Breast epithelium (tissue), 4 donors: Measurements from ENCODE around the gene BATF. TPM values are rescaled to one million over a fixed set of nuclear protein-coding genes. Genes with fewer than 3 reads are reported as not detected.
A peak's percentile ranks its signal among the peaks of the same experiment; 100 is the strongest.

Experiments
- DNase-seq, 2 donors: peaks; one replicate each; pipeline ENCODE4 v3.0.0-alpha.2; 2019; ENCODE audit warnings: low spot score in 2 of 2
- H3K27ac ChIP-seq, 2 donors: fragments of 200-600 bp; sonication (generic) in 1 of 2; one replicate each; pipeline ENCODE4 v1.5.1; 2016 to 2019; ENCODE audit warnings: mild to moderate bottlenecking in 1 of 2
- H3K27me3 ChIP-seq, 2 donors: fragments of 200-600 bp; sonication (generic) in 1 of 2; one replicate each; pipeline versions ENCODE4 v1.5.1 to v1.6.0; 2017 to 2019; ENCODE audit warnings: control low read depth in 1 of 2, mild to moderate bottlenecking in 1 of 2
- H3K36me3 ChIP-seq: fragments of 200-600 bp; one replicate; pipeline ENCODE4 v1.5.1; 2019
- H3K4me1 ChIP-seq, 2 donors: fragments of 200-600 bp; sonication (generic); one replicate each; pipeline ENCODE4 v1.5.1; 2016 to 2019; ENCODE audit warnings: control low read depth in 1 of 2
- H3K4me3 ChIP-seq, 3 donors: fragments of 200-600 bp; sonication (generic); 1 replicate in 2 of 3; 2 replicates in 1 of 3; pipeline ENCODE4 v1.5.1; 2016 to 2019; ENCODE audit warnings: mild to moderate bottlenecking in 3 of 3, moderate library complexity in 2 of 3
- H3K9me3 ChIP-seq, 2 donors: fragments of 200-600 bp; sonication (generic) in 1 of 2; one replicate each; pipeline ENCODE4 v1.5.1; 2016 to 2019; ENCODE audit warnings: control low read depth in 1 of 2
- POLR2A ChIP-seq: fragments of 450-650 bp; IDR thresholded peaks from one replicate; pipeline ENCODE4 v1.6.1; 2016; ENCODE audit warnings: antibody characterized with exemption, mild to moderate bottlenecking, moderate library complexity
- POLR2AphosphoS5 ChIP-seq, 3 donors: sonication (generic); formaldehyde crosslinking; IDR thresholded peaks; one replicate each; pipeline ENCODE4 v1.6.1; 2017; ENCODE audit warnings: antibody characterized with exemption in 3 of 3
- intact Hi-C: fragments of 100-400 bp; cut with DNase I; formaldehyde crosslinking; loops from one replicate; pipeline ENCODE4 v1.15.1; 2023; ENCODE audit warnings: low total_unique reads
- total RNA-seq, 3 donors: library from RNA; depleted of rRNA; stranded (reverse); fragments of >200 nt; gene quantifications; one replicate each; pipeline ENCODE4 v1.1.0, GENCODE V29; 2016
- TF ChIP-seq, protein P1 (sequence below), 3 donors: fragments of 450-650 bp; IDR thresholded peaks; one replicate each; pipeline ENCODE4 v1.5.1; 2016 to 2017; ENCODE audit warnings: antibody characterized with exemption in 3 of 3, mild to moderate bottlenecking in 3 of 3, moderate library complexity in 3 of 3

BATF gene
- total RNA-seq, 3 donors from 2014 or later, result 15.7 to 43.6 (median 34.7) TPM

GRCh38 chr14:75533791-75534555, 11.7 kb downstream of the BATF start:
- intact Hi-C loops, result no loop called here
- TF ChIP-seq, protein P1, sequence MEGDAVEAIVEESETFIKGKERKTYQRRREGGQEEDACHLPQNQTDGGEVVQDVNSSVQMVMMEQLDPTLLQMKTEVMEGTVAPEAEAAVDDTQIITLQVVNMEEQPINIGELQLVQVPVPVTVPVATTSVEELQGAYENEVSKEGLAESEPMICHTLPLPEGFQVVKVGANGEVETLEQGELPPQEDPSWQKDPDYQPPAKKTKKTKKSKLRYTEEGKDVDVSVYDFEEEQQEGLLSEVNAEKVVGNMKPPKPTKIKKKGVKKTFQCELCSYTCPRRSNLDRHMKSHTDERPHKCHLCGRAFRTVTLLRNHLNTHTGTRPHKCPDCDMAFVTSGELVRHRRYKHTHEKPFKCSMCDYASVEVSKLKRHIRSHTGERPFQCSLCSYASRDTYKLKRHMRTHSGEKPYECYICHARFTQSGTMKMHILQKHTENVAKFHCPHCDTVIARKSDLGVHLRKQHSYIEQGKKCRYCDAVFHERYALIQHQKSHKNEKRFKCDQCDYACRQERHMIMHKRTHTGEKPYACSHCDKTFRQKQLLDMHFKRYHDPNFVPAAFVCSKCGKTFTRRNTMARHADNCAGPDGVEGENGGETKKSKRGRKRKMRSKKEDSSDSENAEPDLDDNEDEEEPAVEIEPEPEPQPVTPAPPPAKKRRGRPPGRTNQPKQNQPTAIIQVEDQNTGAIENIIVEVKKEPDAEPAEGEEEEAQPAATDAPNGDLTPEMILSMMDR (IDR thresholded peaks at IDR 0.05), result no peak
- TF ChIP-seq POLR2A (no peak), POLR2AphosphoS5 (IDR thresholded peaks at IDR 0.05) (no peak)
- Histone ChIP-seq H3K4me3 (no peak overlapping the region), H3K4me1 (no peaks in the 10 kb centered on the region), H3K27me3 (no peaks in the 10 kb centered on the region), H3K36me3 (no peaks in the 10 kb centered on the region), H3K9me3 (no peaks in the 10 kb centered on the region), H3K27ac (peak overlapping the region; percentile 7 to 53)
- no peak for DNase-seq

DNA sequence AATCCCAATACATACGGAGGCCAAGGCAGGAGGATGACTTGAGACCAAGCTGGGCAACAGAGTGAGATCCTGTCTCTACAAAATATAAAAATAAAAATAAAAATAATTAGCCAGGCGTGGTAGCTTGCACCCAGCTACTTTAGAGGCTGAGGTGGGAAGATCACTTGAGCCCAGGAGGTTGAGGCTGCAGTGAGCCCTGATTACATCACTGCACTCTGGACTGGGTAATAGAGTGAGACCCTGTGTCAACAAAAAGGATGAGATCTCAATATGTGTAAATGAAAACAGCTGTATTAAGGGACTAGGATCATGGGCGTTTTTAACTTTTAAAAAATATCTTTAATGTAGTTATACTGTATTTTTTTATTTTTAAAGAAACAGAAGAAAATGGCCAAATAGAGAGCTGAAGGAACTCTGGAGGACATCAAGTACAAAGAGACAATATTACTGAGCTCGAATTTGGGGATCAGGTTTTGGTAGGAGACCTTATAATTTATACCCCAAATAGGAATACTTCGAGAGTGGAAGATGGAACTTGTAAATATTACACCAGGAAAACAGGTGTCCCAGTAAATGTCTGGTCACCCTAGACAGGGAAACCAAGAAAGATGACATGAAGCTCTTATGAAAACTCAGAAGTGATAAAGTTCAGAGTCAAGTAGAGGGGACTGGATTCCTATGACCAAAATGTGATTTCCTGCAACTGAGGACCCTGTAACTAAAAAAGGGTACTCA, 13.1 kb downstream of the BATF start:
- Histone ChIP-seq H3K36me3 (no peaks in the 10 kb centered on the region), H3K27me3 (no peaks in the 10 kb centered on the region), H3K9me3 (no peaks in the 10 kb centered on the region), H3K27ac (peak overlapping the region; percentile 13 to 66), H3K4me3 (no peak overlapping the region), H3K4me1 (no peaks in the 10 kb centered on the region)
- intact Hi-C loops, result no loop called here
- no peak for DNase-seq
- TF ChIP-seq, protein P1 (IDR thresholded peaks at IDR 0.05), result no peak
- no peak for TF ChIP-seq POLR2A
- no peak for TF ChIP-seq POLR2AphosphoS5 (IDR thresholded peaks at IDR 0.05)

GRCh38 chr14:75537071-75537470, 14.8 kb downstream of the BATF start:
- no peaks in the 10 kb centered on the region for H3K4me1 ChIP-seq

DNA sequence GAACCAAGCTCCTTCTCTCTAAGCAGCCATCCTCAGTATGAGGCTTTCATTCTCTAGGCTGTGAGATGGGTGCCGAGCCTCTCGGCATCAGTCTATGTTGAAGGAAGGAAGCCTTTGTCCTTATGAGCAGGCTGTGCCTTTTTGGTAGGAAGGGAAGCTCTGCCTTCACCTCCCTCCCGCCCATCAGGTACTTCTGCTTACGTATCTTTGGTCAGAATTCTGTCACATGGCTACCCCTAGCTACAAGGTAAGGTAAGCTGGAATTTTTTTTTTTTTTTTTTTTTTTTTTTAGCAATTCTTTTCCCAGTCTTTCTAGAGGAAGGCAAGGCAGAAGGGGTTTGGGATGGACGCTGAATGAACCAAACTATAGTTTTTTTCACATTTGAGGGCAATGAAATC, 16.9 kb downstream of the BATF start:
- no peaks in the 10 kb centered on the region for H3K4me1 ChIP-seq
- H3K4me3 ChIP-seq, result no peak overlapping the region
- H3K27ac ChIP-seq, result no peak overlapping the region
- no peaks in the 10 kb centered on the region for H3K9me3 ChIP-seq
- no peaks in the 10 kb centered on the region for H3K27me3 ChIP-seq
- DNase-seq, result no peak
- TF ChIP-seq POLR2AphosphoS5 (IDR thresholded peaks at IDR 0.05), result no peak
- TF ChIP-seq POLR2A, result no peak
- TF ChIP-seq, protein P1 (IDR thresholded peaks at IDR 0.05), result no peak
- intact Hi-C loops, result no loop called here
- H3K36me3 ChIP-seq, result no peaks in the 10 kb centered on the region

More at GRCh38 chr14:75537071-75537470, 14.8 kb downstream of the BATF start:
- H3K4me3 ChIP-seq, result no peak overlapping the region
- no peaks in the 10 kb centered on the region for H3K27me3 ChIP-seq
- TF ChIP-seq POLR2A (no peak), POLR2AphosphoS5 (IDR thresholded peaks at IDR 0.05) (no peak)
- TF ChIP-seq, protein P1 (IDR thresholded peaks at IDR 0.05), result no peak
- peak overlapping the region; percentile 66 to 80 for H3K27ac ChIP-seq
- no peak for DNase-seq
- H3K9me3 ChIP-seq, result no peaks in the 10 kb centered on the region
- intact Hi-C loops, result no loop called here
- H3K36me3 ChIP-seq, result no peaks in the 10 kb centered on the region
